ENCODE data around the gene AHNAK2.

Gene AHNAK2

GRCh38 chr14:104973385-104974145 lies 4.6 kb downstream of the AHNAK2 start:
- peak overlapping the region; percentile 43 for H3K4me3 ChIP-seq (ENCODE audit: low read depth, low read length)
- TF ChIP-seq CTCF (IDR thresholded peaks at IDR 0.05; ENCODE audit: low read depth, low read length), result no peak

- H3K4me3 ChIP-seq (ENCODE audit: low read depth, low read length), result no peak overlapping the region
- no peak for TF ChIP-seq CTCF (IDR thresholded peaks at IDR 0.05; ENCODE audit: low read depth, low read length)
Measured at GRCh38 chr14:104973135-104973384, 5.1 kb downstream of the AHNAK2 start.

- H3K4me3 ChIP-seq (ENCODE audit: low read depth, low read length), result no peak overlapping the region
- no peak for TF ChIP-seq CTCF (IDR thresholded peaks at IDR 0.05; ENCODE audit: low read depth, low read length)
Measured at GRCh38 chr14:104972301-104973134, 5.7 kb downstream of the AHNAK2 start.

- no peak overlapping the region for H3K4me3 ChIP-seq (ENCODE audit: low read depth, low read length)
- TF ChIP-seq CTCF (IDR thresholded peaks at IDR 0.05; ENCODE audit: low read depth, low read length), result no peak
Measured at GRCh38 chr14:104971447-104972240, 6.5 kb downstream of the AHNAK2 start.

GRCh38 chr14:104970231-104971068 lies 7.7 kb downstream of the AHNAK2 start:
- peak overlapping the region; percentile 52 for H3K4me3 ChIP-seq (ENCODE audit: low read depth, low read length)
- TF ChIP-seq CTCF (IDR thresholded peaks at IDR 0.05; ENCODE audit: low read depth, low read length), result no peak

GRCh38 chr14:104969741-104970230 lies 8.4 kb downstream of the AHNAK2 start:
- peak overlapping the region; percentile 52 for H3K4me3 ChIP-seq (ENCODE audit: low read depth, low read length)
- TF ChIP-seq CTCF (IDR thresholded peaks at IDR 0.05; ENCODE audit: low read depth, low read length), result no peak
